Stimulated activated CD8-positive, alpha-beta memory T cell treated with anti-CD3 and anti-CD28 coated beads, Interleukin-4, amount 100 ng/mL, for 24 hours (primary cell): Measurements from ENCODE around the gene SEMA3G.

Experiments used
- DNase-seq: peaks from one replicate; pipeline ENCODE4 v3.0.0-alpha.2; 2020; ENCODE audit warnings: low read depth

Gene SEMA3G

GRCh38 chr3:52453496-52454249 lies 8.8 kb upstream of the SEMA3G start, which contains the start of gene TNNC1:
Gene TNNC1, minus strand, starts transcription at chr3:52454041. Its CDS starts 26 bp downstream, at chr3:52454015.
- DNase-seq: no peak

- no peak for DNase-seq
Measured at GRCh38 chr3:52452570-52453221, 7.8 kb upstream of the SEMA3G start.

- no peak for DNase-seq
Measured at GRCh38 chr3:52452126-52452525, 7.2 kb upstream of the SEMA3G start.

- DNase-seq: no peak
Measured at GRCh38 chr3:52451237-52452083, 6.6 kb upstream of the SEMA3G start.

GRCh38 chr3:52450489-52451236 lies 5.8 kb upstream of the SEMA3G start:
- no peak for DNase-seq

GRCh38 chr3:52447512-52448355 lies 2.8 kb upstream of the SEMA3G start:
- DNase-seq: no peak

GRCh38 chr3:52446631-52447511 lies 2.0 kb upstream of the SEMA3G start:
- peak; percentile 51 for DNase-seq

GRCh38 chr3:52446042-52446441 lies 1.1 kb upstream of the SEMA3G start:
- DNase-seq: no peak

GRCh38 chr3:52443791-52444687 lies 864 bp downstream of the SEMA3G start:
- no peak for DNase-seq

- no peak for DNase-seq
Measured at GRCh38 chr3:52443268-52443610, 1.7 kb downstream of the SEMA3G start.

GRCh38 chr3:52442409-52443267 lies 2.3 kb downstream of the SEMA3G start:
- DNase-seq: no peak

GRCh38 chr3:52441772-52442332 lies 3.1 kb downstream of the SEMA3G start:
- DNase-seq: no peak

GRCh38 chr3:52441091-52441771 lies 3.7 kb downstream of the SEMA3G start:
- DNase-seq: no peak

- no peak for DNase-seq
Measured at GRCh38 chr3:52440671-52441070, 4.2 kb downstream of the SEMA3G start.

GRCh38 chr3:52440249-52440551 lies 4.7 kb downstream of the SEMA3G start:
- DNase-seq: no peak

GRCh38 chr3:52439426-52440248 lies 5.3 kb downstream of the SEMA3G start:
- no peak for DNase-seq
